Suprapubic skin (tissue), 4 donors: ENCODE data around the gene ELAPOR1.

ENCODE experiments used
- EP300 ChIP-seq: sonication (generic); formaldehyde crosslinking; IDR thresholded peaks from one replicate; pipeline ENCODE4 v1.6.1; 2017; ENCODE audit warnings: antibody characterized with exemption
- POLR2A ChIP-seq, 2 donors: fragments of 450-650 bp; IDR thresholded peaks; one replicate each; pipeline ENCODE4 v1.6.1; 2017; ENCODE audit warnings: antibody characterized with exemption in 2 of 2, mild to moderate bottlenecking in 2 of 2, moderate library complexity in 2 of 2
- POLR2AphosphoS5 ChIP-seq, 3 donors: sonication (generic); formaldehyde crosslinking; IDR thresholded peaks; one replicate each; pipeline ENCODE4 v1.6.1; 2017; ENCODE audit warnings: antibody characterized with exemption in 3 of 3
- TF ChIP-seq, protein P1 (sequence below), 2 donors: fragments of 200-600 bp in 1 of 2; fragments of 450-650 bp in 1 of 2; sonication (generic) in 1 of 2; IDR thresholded peaks; one replicate each; pipeline ENCODE4 v1.5.1; 2016 to 2019; ENCODE audit warnings: antibody characterized with exemption in 2 of 2, mild to moderate bottlenecking in 1 of 2, moderate library complexity in 1 of 2

DNA sequence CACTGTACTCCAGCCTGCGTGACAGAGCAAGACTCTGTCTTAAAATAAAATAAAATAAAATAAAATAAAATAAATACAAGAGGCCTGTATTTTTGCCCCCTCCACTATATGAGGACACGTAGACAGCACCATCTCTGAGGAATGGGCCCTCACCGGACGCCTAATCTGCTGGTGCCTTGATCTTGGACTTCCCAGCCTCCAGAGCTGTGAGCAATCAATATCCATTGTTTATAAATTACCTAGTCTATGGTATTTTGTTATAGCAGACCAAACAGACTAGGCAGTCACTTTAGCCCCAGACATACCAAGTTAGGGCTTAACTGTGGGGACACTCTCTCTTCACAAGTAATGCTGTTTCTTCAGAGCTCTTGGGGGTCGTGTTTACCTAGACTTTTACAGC, 6.4 kb downstream of the ELAPOR1 start:
- TF ChIP-seq, protein P1, sequence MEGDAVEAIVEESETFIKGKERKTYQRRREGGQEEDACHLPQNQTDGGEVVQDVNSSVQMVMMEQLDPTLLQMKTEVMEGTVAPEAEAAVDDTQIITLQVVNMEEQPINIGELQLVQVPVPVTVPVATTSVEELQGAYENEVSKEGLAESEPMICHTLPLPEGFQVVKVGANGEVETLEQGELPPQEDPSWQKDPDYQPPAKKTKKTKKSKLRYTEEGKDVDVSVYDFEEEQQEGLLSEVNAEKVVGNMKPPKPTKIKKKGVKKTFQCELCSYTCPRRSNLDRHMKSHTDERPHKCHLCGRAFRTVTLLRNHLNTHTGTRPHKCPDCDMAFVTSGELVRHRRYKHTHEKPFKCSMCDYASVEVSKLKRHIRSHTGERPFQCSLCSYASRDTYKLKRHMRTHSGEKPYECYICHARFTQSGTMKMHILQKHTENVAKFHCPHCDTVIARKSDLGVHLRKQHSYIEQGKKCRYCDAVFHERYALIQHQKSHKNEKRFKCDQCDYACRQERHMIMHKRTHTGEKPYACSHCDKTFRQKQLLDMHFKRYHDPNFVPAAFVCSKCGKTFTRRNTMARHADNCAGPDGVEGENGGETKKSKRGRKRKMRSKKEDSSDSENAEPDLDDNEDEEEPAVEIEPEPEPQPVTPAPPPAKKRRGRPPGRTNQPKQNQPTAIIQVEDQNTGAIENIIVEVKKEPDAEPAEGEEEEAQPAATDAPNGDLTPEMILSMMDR (IDR thresholded peaks at IDR 0.05), result no peak
- TF ChIP-seq POLR2A (IDR thresholded peaks at IDR 0.05) (no peak), POLR2AphosphoS5 (IDR thresholded peaks at IDR 0.05) (no peak), EP300 (no peak)
